SH-SY5Y (cell line): ENCODE data around the gene ASS1.

ENCODE experiments used
- GATA2 ChIP-seq: IDR thresholded peaks from 2 replicates; pipeline ENCODE4 v1.6.1; 2011; ENCODE audit warnings: mild to moderate bottlenecking, low read depth, low read length
- GATA3 ChIP-seq: IDR thresholded peaks from 2 replicates; pipeline ENCODE4 v1.6.1; 2011; ENCODE audit warnings: low read depth, mild to moderate bottlenecking, low read length, moderate library complexity

The ASS1 gene

GRCh38 chr9:130442746-130443455 is 1.9 kb upstream of the ASS1 start:
- TF ChIP-seq GATA3 (no peak), GATA2 (no peak)

- TF ChIP-seq GATA3 = no peak
- TF ChIP-seq GATA2 = no peak
Measured at GRCh38 chr9:130443456-130443801, 1.3 kb upstream of the ASS1 start.

- TF ChIP-seq GATA3 (no peak), GATA2 (no peak)
Measured at GRCh38 chr9:130443840-130444492, 795 bp upstream of the ASS1 start.

GRCh38 chr9:130445268-130445983 is 665 bp downstream of the ASS1 start:
- TF ChIP-seq GATA3 = no peak
- no peak for TF ChIP-seq GATA2

GRCh38 chr9:130446101-130446861 is 1.5 kb downstream of the ASS1 start:
- TF ChIP-seq GATA2 (no peak), GATA3 (no peak)

GRCh38 chr9:130447193-130447816 is 2.5 kb downstream of the ASS1 start:
- TF ChIP-seq GATA3 (no peak), GATA2 (no peak)

- TF ChIP-seq GATA3 (no peak), GATA2 (no peak)
Measured at GRCh38 chr9:130448035-130448624, 3.4 kb downstream of the ASS1 start.

- TF ChIP-seq GATA2 = no peak
- TF ChIP-seq GATA3 = no peak
Measured at GRCh38 chr9:130448771-130449603, 4.2 kb downstream of the ASS1 start.

GRCh38 chr9:130450344-130451003 is 5.7 kb downstream of the ASS1 start:
- TF ChIP-seq GATA2 = no peak
- TF ChIP-seq GATA3 = no peak

- no peak for TF ChIP-seq GATA3
- TF ChIP-seq GATA2 = no peak
Measured at GRCh38 chr9:130451004-130451390, 6.2 kb downstream of the ASS1 start.

GRCh38 chr9:130451509-130452388 is 7.0 kb downstream of the ASS1 start:
- no peak for TF ChIP-seq GATA2
- no peak for TF ChIP-seq GATA3
